Hepatocyte (in vitro differentiated cells): ENCODE results near the gene APOC4. TPM values are rescaled to one million over a fixed set of nuclear protein-coding genes. Genes with fewer than 3 reads are reported as not detected.
"Not testable (repeated sequence)": the region's sequence is repeated elsewhere in the genome, so short reads cannot be mapped to it uniquely, and the experiment has no call there.

ENCODE experiments used
- DNase-seq: peaks from one replicate; pipeline ENCODE4 v3.0.0-alpha.2; 2016; ENCODE audit warnings: low spot score
- H2AFZ ChIP-seq: fragments of 200-600 bp; sonication (generic); 2 replicates; pipeline ENCODE4 v1.6.0; 2016; ENCODE audit warnings: antibody characterized with exemption, mild to moderate bottlenecking
- H3K27ac ChIP-seq: fragments of 200-600 bp; sonication (generic); 2 replicates; pipeline ENCODE4 v1.5.1; 2016; ENCODE audit warnings: mild to moderate bottlenecking
- H3K27me3 ChIP-seq: fragments of 200-600 bp; sonication (generic); 2 replicates; pipeline ENCODE4 v1.6.1; 2016
- H3K36me3 ChIP-seq: fragments of 200-600 bp; sonication (generic); replicated peaks from 2 replicates; pipeline ENCODE4 v1.5.1; 2016; ENCODE audit warnings: low read depth; ENCODE audit not compliant: insufficient read depth
- H3K4me1 ChIP-seq: fragments of 200-600 bp; sonication (generic); 2 replicates; pipeline ENCODE4 v1.5.1; 2016; ENCODE audit warnings: mild to moderate bottlenecking, moderate library complexity; ENCODE audit not compliant: insufficient read depth
- H3K4me2 ChIP-seq: fragments of 200-600 bp; sonication (generic); 2 replicates; pipeline ENCODE4 v1.6.0; 2016
- H3K4me3 ChIP-seq: fragments of 200-600 bp; sonication (generic); 2 replicates; pipeline ENCODE4 v1.5.1; 2016; ENCODE audit warnings: mild to moderate bottlenecking
- H3K79me2 ChIP-seq: fragments of 200-600 bp; sonication (generic); 2 replicates; pipeline ENCODE4 v1.6.0; 2017; ENCODE audit warnings: mild to moderate bottlenecking
- H3K9me2 ChIP-seq: fragments of 200-600 bp; sonication (generic); replicated peaks from 2 replicates; pipeline ENCODE4 v1.6.0; 2017; ENCODE audit warnings: mild to moderate bottlenecking; ENCODE audit not compliant: insufficient read depth
- H3K9me3 ChIP-seq: fragments of 200-600 bp; sonication (generic); 2 replicates; pipeline ENCODE4 v1.5.1; 2016; ENCODE audit warnings: low read depth, mild to moderate bottlenecking
- H4K20me1 ChIP-seq: fragments of 200-600 bp; sonication (generic); 2 replicates; pipeline ENCODE4 v1.6.0; 2016; ENCODE audit warnings: mild to moderate bottlenecking; ENCODE audit not compliant: insufficient read depth, poor library complexity, severe bottlenecking
- CTCF ChIP-seq: fragments of 200-600 bp; sonication (generic); IDR thresholded peaks from 2 replicates; pipeline ENCODE4 v1.5.1; 2016; ENCODE audit warnings: antibody characterized with exemption, mild to moderate bottlenecking; ENCODE audit not compliant: poor library complexity
- EZH2 ChIP-seq: fragments of 200-600 bp; sonication (generic); IDR thresholded peaks from 2 replicates; pipeline ENCODE4 v1.6.1; 2016; ENCODE audit warnings: antibody characterized with exemption, mild to moderate bottlenecking, borderline replicate concordance
- EZH2phosphoT487 ChIP-seq: fragments of 200-600 bp; sonication (generic); IDR thresholded peaks from one replicate; pipeline ENCODE4 v1.6.1; 2018; ENCODE audit warnings: antibody characterized with exemption, mild to moderate bottlenecking, low read depth, moderate library complexity; ENCODE audit not compliant: unreplicated experiment, severe bottlenecking
- WGBS: methylation state at CpG from one replicate; pipeline ENCODE4 v1.1.6; 2016; ENCODE audit warnings: low lambda C conversion rate; ENCODE audit errors: missing lambda C conversion rate; 5-methylcytosine and 5-hydroxymethylcytosine counted together
- polyA plus RNA-seq: library from polyadenylated mRNA; unstranded; fragments of >200 nt; fragmentation: Nextera tagmentation; extraction: Ambion mirVana; gene quantifications from 2 replicates; pipeline ENCODE4 v1.2.1, GENCODE V29; 2016
- total RNA-seq: library from RNA; depleted of rRNA; stranded (reverse); fragments of >200 nt; gene quantifications from 2 replicates; pipeline ENCODE4 v1.2.3, GENCODE V29; 2014

APOC4 gene
- total and polyA plus RNA-seq, 2 experiments from 2014 or later = not detected

- no peak overlapping the region for H3K4me3 ChIP-seq
- H3K27me3 ChIP-seq = no peaks in the 10 kb centered on the region
- peaks cover 12% of the 10 kb centered on the region for H3K79me2 ChIP-seq
- H3K9me2 ChIP-seq = no peaks in the 10 kb centered on the region
- no peaks in the 10 kb centered on the region for H3K4me1 ChIP-seq
- H3K27ac ChIP-seq = no peak overlapping the region
- no peak overlapping the region for H2AFZ ChIP-seq
- no peak for DNase-seq
- H3K9me3 ChIP-seq = no peaks in the 10 kb centered on the region
- H3K36me3 ChIP-seq = no peaks in the 10 kb centered on the region
- WGBS = 96% methylated on average over 4 of the region's 4 CpGs
- TF ChIP-seq CTCF (no peak), EZH2phosphoT487 (no peak), EZH2 (no peak)
- no peak overlapping the region for H3K4me2 ChIP-seq
- H4K20me1 ChIP-seq = peaks cover 7% of the 10 kb centered on the region
Measured at GRCh38 chr19:44968670-44969069, 26.6 kb downstream of the APOC4 start.

- TF ChIP-seq EZH2 (no peak), CTCF (no peak), EZH2phosphoT487 (no peak)
- WGBS = 95% methylated on average over 5 of the region's 5 CpGs
- H2AFZ ChIP-seq = no peak overlapping the region
- DNase-seq = no peak
- H3K9me2 ChIP-seq = no peaks in the 10 kb centered on the region
- H3K27me3 ChIP-seq = no peaks in the 10 kb centered on the region
- H3K27ac ChIP-seq = no peak overlapping the region
- H3K4me3 ChIP-seq = no peak overlapping the region
- no peaks in the 10 kb centered on the region for H3K36me3 ChIP-seq
- no peaks in the 10 kb centered on the region for H3K4me1 ChIP-seq
- peaks cover 7% of the 10 kb centered on the region for H4K20me1 ChIP-seq
- H3K4me2 ChIP-seq = no peak overlapping the region
- peaks cover 12% of the 10 kb centered on the region for H3K79me2 ChIP-seq
- H3K9me3 ChIP-seq = no peaks in the 10 kb centered on the region
Measured at GRCh38 chr19:44969437-44969836, 27.4 kb downstream of the APOC4 start.

GRCh38 chr19:44971451-44971850, 29.4 kb downstream of the APOC4 start:
- not testable (repeated sequence) for H3K79me2 ChIP-seq, H3K4me2 ChIP-seq, H3K4me1 ChIP-seq, DNase-seq, H4K20me1 ChIP-seq, H3K9me2 ChIP-seq, H3K9me3 ChIP-seq, H3K27ac ChIP-seq, H2AFZ ChIP-seq, H3K27me3 ChIP-seq, H3K36me3 ChIP-seq, H3K4me3 ChIP-seq
- 90% methylated on average over 6 of the region's 6 CpGs for WGBS

- H3K79me2 ChIP-seq = peaks cover 3% of the 10 kb centered on the region
- no peaks in the 10 kb centered on the region for H3K36me3 ChIP-seq
- WGBS = 97% methylated on average over 13 of the region's 13 CpGs
- DNase-seq = no peak
- H3K9me3 ChIP-seq = no peaks in the 10 kb centered on the region
- TF ChIP-seq EZH2 (no peak), CTCF (no peak), EZH2phosphoT487 (no peak)
- H3K9me2 ChIP-seq = no peaks in the 10 kb centered on the region
- no peaks in the 10 kb centered on the region for H3K27me3 ChIP-seq
- H4K20me1 ChIP-seq = peaks cover 7% of the 10 kb centered on the region
- H2AFZ ChIP-seq = no peak overlapping the region
- H3K27ac ChIP-seq = no peak overlapping the region
- H3K4me1 ChIP-seq = no peaks in the 10 kb centered on the region
- no peak overlapping the region for H3K4me3 ChIP-seq
- no peak overlapping the region for H3K4me2 ChIP-seq
Measured at GRCh38 chr19:44972802-44973201, 30.8 kb downstream of the APOC4 start.
